NCI-H1417 treated with DMSO at 0.1 percent for 48 hours (cell line): ENCODE measurements around the gene MYO1H.
"Not testable (repeated sequence)": the region's sequence is repeated elsewhere in the genome, so short reads cannot be mapped to it uniquely, and the experiment has no call there.

Source experiments
- DNase-seq: peaks from one replicate; lab custom pipeline; 2025; lab: John Stamatoyannopoulos, UW

MYO1H gene

GRCh38 chr12:109421355-109422087 is 73.8 kb downstream of the MYO1H start:
- DNase-seq, result no peak

- DNase-seq, result no peak
These were observed 74.6 kb downstream of the MYO1H start for GRCh38 chr12:109422251-109422650.

GRCh38 chr12:109423392-109423791 is 75.7 kb downstream of the MYO1H start:
- DNase-seq, result no peak

- DNase-seq, result peak; percentile 19
These were observed 80.4 kb downstream of the MYO1H start for GRCh38 chr12:109428037-109428629.

- DNase-seq, result not testable (repeated sequence)
These were observed 81.1 kb downstream of the MYO1H start for GRCh38 chr12:109428804-109429203.

- DNase-seq, result no peak
These were observed 82.5 kb downstream of the MYO1H start for GRCh38 chr12:109430244-109430643.

GRCh38 chr12:109432431-109432830 is 84.7 kb downstream of the MYO1H start:
- DNase-seq, result no peak

- DNase-seq, result peak; percentile 7
These were observed 85.2 kb downstream of the MYO1H start for GRCh38 chr12:109432842-109433304.

GRCh38 chr12:109433618-109434017 is 85.9 kb downstream of the MYO1H start:
- DNase-seq, result no peak

GRCh38 chr12:109434582-109434981 is 86.9 kb downstream of the MYO1H start:
- no peak for DNase-seq

- DNase-seq, result no peak
These were observed 87.9 kb downstream of the MYO1H start for GRCh38 chr12:109435428-109436187.

- no peak for DNase-seq
These were observed 88.5 kb downstream of the MYO1H start for GRCh38 chr12:109436188-109436560.

- no peak for DNase-seq
These were observed 91.5 kb downstream of the MYO1H start for GRCh38 chr12:109439181-109439580.

GRCh38 chr12:109439951-109440350 is 92.3 kb downstream of the MYO1H start:
- not testable (repeated sequence) for DNase-seq

- peak; percentile 55 for DNase-seq
These were observed 93.3 kb downstream of the MYO1H start for GRCh38 chr12:109440851-109441490.

- DNase-seq, result no peak
These were observed 96.1 kb downstream of the MYO1H start for GRCh38 chr12:109443794-109444193.

- no peak for DNase-seq
These were observed 96.6 kb downstream of the MYO1H start for GRCh38 chr12:109444259-109444658.

GRCh38 chr12:109445191-109445609 is 97.5 kb downstream of the MYO1H start:
- no peak for DNase-seq

- DNase-seq, result no peak
These were observed 99.2 kb downstream of the MYO1H start for GRCh38 chr12:109446869-109447268.

GRCh38 chr12:109447482-109447881 is 99.8 kb downstream of the MYO1H start:
- no peak for DNase-seq

GRCh38 chr12:109448272-109448671 is 100.6 kb downstream of the MYO1H start:
- no peak for DNase-seq

GRCh38 chr12:109448707-109449390 is 101.1 kb downstream of the MYO1H start:
- no peak for DNase-seq
